CD14-positive monocyte (primary cell): ENCODE data around the gene TP73. TPM values are rescaled to one million over a fixed set of nuclear protein-coding genes. Genes with fewer than 3 reads are reported as not detected.
A peak's percentile ranks its signal among the peaks of the same experiment; 100 is the strongest.
"Not testable (repeated sequence)": the region's sequence is repeated elsewhere in the genome, so short reads cannot be mapped to it uniquely, and the experiment has no call there.

ENCODE experiments used
- DNase-seq, 3 donors: peaks; one replicate each; pipeline ENCODE4 v3.0.0-alpha.2; 2011 to 2022
- H2AFZ ChIP-seq: 2 replicates; pipeline ENCODE4 v1.6.0; 2012; ENCODE audit warnings: mild to moderate bottlenecking, low read depth, low read length, inconsistent platforms; ENCODE audit not compliant: insufficient read depth, poor library complexity, severe bottlenecking
- H3K27ac ChIP-seq, 2 donors: 1 replicate in 1 of 2; 2 replicates in 1 of 2; pipeline ENCODE4 v1.5.1; 2012 to 2013; ENCODE audit warnings: low read length in 2 of 2, control low read depth in 1 of 2, inconsistent platforms in 1 of 2, low read depth in 1 of 2, mild to moderate bottlenecking in 1 of 2
- H3K27me3 ChIP-seq, 2 donors: one replicate each; pipeline versions ENCODE4 v1.6.0 to v1.6.1; 2011 to 2013; ENCODE audit warnings: low read length in 2 of 2; ENCODE audit not compliant: control insufficient read depth in 2 of 2, insufficient read depth in 2 of 2
- H3K36me3 ChIP-seq, 2 donors: replicated peaks in 1 of 2; 1 replicate in 1 of 2; 2 replicates in 1 of 2; pipeline versions ENCODE4 v1.5.1 to v1.6.1; 2012 to 2013; ENCODE audit warnings: low read length in 2 of 2, control low read depth in 1 of 2, inconsistent platforms in 1 of 2, mild to moderate bottlenecking in 1 of 2; ENCODE audit not compliant: insufficient read depth in 2 of 2, control insufficient read depth in 1 of 2
- H3K4me1 ChIP-seq, 2 donors: 1 replicate in 1 of 2; 2 replicates in 1 of 2; pipeline versions ENCODE4 v1.5.1 to v1.6.1; 2012 to 2013; ENCODE audit warnings: low read length in 2 of 2, control low read depth in 1 of 2, inconsistent platforms in 1 of 2, mild to moderate bottlenecking in 1 of 2, moderate library complexity in 1 of 2; ENCODE audit not compliant: insufficient read depth in 2 of 2, control insufficient read depth in 1 of 2
- H3K4me2 ChIP-seq: replicated peaks from 2 replicates; pipeline ENCODE3; 2012; ENCODE audit warnings: low read length, moderate library complexity, mild to moderate bottlenecking; ENCODE audit not compliant: poor library complexity, severe bottlenecking; ENCODE audit errors: extremely low read depth
- H3K4me3 ChIP-seq, 3 experiments: fragments of 200-600 bp in 1 of 3; sonication (generic) in 1 of 3; replicated peaks in 1 of 3; 1 replicate in 2 of 3; 2 replicates in 1 of 3; pipeline ENCODE4 v1.5.1; 2011 to 2013; ENCODE audit warnings: low read length in 3 of 3, mild to moderate bottlenecking in 3 of 3, control low read depth in 2 of 3, low read depth in 2 of 3, inconsistent platforms in 1 of 3, moderate library complexity in 1 of 3
- H3K79me2 ChIP-seq: 2 replicates; pipeline ENCODE4 v1.6.0; 2012; ENCODE audit warnings: mild to moderate bottlenecking, control low read depth, inconsistent platforms, low read length, moderate library complexity; ENCODE audit not compliant: insufficient read depth
- H3K9ac ChIP-seq: 2 replicates; pipeline ENCODE4 v1.6.0; 2017; ENCODE audit warnings: low read length, mild to moderate bottlenecking; ENCODE audit not compliant: insufficient read depth, poor library complexity, severe bottlenecking
- H3K9me3 ChIP-seq, 2 donors: replicated peaks in 1 of 2; 1 replicate in 1 of 2; 2 replicates in 1 of 2; pipeline versions ENCODE4 v1.5.1 to v1.6.1; 2012 to 2013; ENCODE audit warnings: low read length in 2 of 2, control low read depth in 1 of 2; ENCODE audit not compliant: control insufficient read depth in 1 of 2, insufficient read depth in 1 of 2
- H4K20me1 ChIP-seq: 2 replicates; pipeline ENCODE4 v1.6.0; 2012; ENCODE audit warnings: mild to moderate bottlenecking, low read length, control low read depth, moderate library complexity; ENCODE audit not compliant: insufficient read depth
- H3K27ac Mint-ChIP-seq, 7 donors: one replicate each; pipeline ENCODE4 v1.8.0; 2020; ENCODE audit warnings: mild to moderate bottlenecking in 7 of 7, mixed read lengths in 7 of 7, moderate library complexity in 6 of 7, inconsistent platforms in 2 of 7
- H3K27me3 Mint-ChIP-seq, 3 donors: one replicate each; pipeline ENCODE4 v1.8.0; 2021 to 2022; ENCODE audit warnings: low read depth in 3 of 3, mild to moderate bottlenecking in 3 of 3, mixed read lengths in 3 of 3, moderate library complexity in 3 of 3, inconsistent platforms in 1 of 3
- H3K36me3 Mint-ChIP-seq, 2 donors: one replicate each; pipeline ENCODE4 v1.8.0; 2020; ENCODE audit warnings: mixed read lengths in 2 of 2, inconsistent platforms in 1 of 2, mild to moderate bottlenecking in 1 of 2
- H3K4me1 Mint-ChIP-seq: one replicate; pipeline ENCODE4 v1.8.0; 2020; ENCODE audit warnings: mild to moderate bottlenecking, mixed read lengths
- H3K4me3 Mint-ChIP-seq, 2 donors: one replicate each; pipeline ENCODE4 v1.8.0; 2020; ENCODE audit warnings: mild to moderate bottlenecking in 2 of 2, mixed read lengths in 2 of 2, moderate library complexity in 1 of 2
- H3K9me3 Mint-ChIP-seq, 7 donors: one replicate each; pipeline ENCODE4 v1.8.0; 2020 to 2022; ENCODE audit warnings: mixed read lengths in 7 of 7, mild to moderate bottlenecking in 6 of 7, moderate library complexity in 6 of 7, inconsistent platforms in 2 of 7
- WGBS: methylation state at CpG from one replicate; pipeline ENCODE4 v1.1.5; 2013; ENCODE audit warnings: missing lambda C conversion rate; ENCODE audit not compliant: insufficient coverage; 5-methylcytosine and 5-hydroxymethylcytosine counted together
- intact Hi-C, 2 donors: fragments of 100-400 bp; cut with micrococcal nuclease; formaldehyde crosslinking; loops; one replicate each; pipeline versions ENCODE4 v1.15.0 to v1.15.1; 2023
- polyA plus RNA-seq, 3 donors: library from polyadenylated mRNA; depleted of rRNA in 1 of 3; unstranded in 2 of 3; stranded (reverse) in 1 of 3; fragments of 300-500 nt in 2 of 3; fragments of >200 nt in 1 of 3; fragmentation: Illumina TruSeq in 2 of 3; gene quantifications; 1 replicate in 2 of 3; 2 replicates in 1 of 3; pipeline ENCODE4 v1.2.3, GENCODE V29; 2012 to 2021
- TF ChIP-seq, protein P1 (sequence below): fragments of 200-600 bp; IDR thresholded peaks from one replicate; pipeline ENCODE4 v1.8.0; 2022; ENCODE audit warnings: antibody characterized with exemption, mild to moderate bottlenecking

The TP73 gene
- polyA plus RNA-seq, 3 donors: 0.21 to 0.42 TPM; not detected in 1

DNA sequence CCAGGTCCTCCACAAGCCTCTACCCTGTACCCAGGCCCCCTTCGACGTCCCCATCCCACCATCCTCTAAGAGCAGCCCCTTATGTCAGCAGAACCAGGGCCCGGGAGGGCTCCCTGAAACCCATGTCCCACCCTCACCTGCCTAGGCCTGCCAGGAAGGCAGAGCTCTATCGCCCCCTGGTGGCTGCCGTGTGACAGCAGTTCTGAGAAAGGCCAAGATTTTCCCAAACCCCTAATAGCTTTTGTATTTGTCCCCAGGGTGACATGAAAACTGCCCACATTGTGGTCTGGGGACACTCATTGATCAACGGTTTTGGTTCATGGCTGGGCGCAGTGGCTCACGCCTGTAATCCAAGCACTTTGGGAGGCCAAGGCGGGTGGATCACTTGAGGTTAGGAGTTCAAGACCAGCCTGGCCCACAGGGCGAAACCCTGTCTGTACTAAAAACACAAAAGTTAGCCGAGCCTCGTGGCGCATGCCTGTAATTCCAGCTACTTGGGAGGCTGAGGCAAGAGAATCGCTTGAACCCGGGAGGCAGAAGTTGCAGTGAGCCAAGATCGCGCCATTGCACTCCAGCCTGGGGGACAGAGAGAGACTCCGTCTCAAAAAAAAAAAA is 72.2 kb downstream of the TP73 start:
- H3K27me3 ChIP-seq, H3K79me2 ChIP-seq, H3K9me3 ChIP-seq, H3K4me3 Mint-ChIP-seq, H3K4me1 Mint-ChIP-seq, H3K4me1 ChIP-seq, H3K27ac ChIP-seq, H3K9ac ChIP-seq, H3K27me3 Mint-ChIP-seq, H3K9me3 Mint-ChIP-seq, H3K27ac Mint-ChIP-seq, H3K4me3 ChIP-seq, H4K20me1 ChIP-seq, H2AFZ ChIP-seq, H3K36me3 Mint-ChIP-seq, H3K4me2 ChIP-seq, H3K36me3 ChIP-seq: not testable (repeated sequence)
- DNase-seq: peak; percentile 43 to 60 (median 59)
- intact Hi-C loops: loop anchor here in 1 of 2 donors (10.0 kb wide), 2 partner anchors 160 to 230 kb away; no protein-coding TSS in a partner anchor
- WGBS: 46% methylated on average over 18 of the region's 18 CpGs
- TF ChIP-seq, protein P1, sequence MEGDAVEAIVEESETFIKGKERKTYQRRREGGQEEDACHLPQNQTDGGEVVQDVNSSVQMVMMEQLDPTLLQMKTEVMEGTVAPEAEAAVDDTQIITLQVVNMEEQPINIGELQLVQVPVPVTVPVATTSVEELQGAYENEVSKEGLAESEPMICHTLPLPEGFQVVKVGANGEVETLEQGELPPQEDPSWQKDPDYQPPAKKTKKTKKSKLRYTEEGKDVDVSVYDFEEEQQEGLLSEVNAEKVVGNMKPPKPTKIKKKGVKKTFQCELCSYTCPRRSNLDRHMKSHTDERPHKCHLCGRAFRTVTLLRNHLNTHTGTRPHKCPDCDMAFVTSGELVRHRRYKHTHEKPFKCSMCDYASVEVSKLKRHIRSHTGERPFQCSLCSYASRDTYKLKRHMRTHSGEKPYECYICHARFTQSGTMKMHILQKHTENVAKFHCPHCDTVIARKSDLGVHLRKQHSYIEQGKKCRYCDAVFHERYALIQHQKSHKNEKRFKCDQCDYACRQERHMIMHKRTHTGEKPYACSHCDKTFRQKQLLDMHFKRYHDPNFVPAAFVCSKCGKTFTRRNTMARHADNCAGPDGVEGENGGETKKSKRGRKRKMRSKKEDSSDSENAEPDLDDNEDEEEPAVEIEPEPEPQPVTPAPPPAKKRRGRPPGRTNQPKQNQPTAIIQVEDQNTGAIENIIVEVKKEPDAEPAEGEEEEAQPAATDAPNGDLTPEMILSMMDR: peak; percentile 89

DNA sequence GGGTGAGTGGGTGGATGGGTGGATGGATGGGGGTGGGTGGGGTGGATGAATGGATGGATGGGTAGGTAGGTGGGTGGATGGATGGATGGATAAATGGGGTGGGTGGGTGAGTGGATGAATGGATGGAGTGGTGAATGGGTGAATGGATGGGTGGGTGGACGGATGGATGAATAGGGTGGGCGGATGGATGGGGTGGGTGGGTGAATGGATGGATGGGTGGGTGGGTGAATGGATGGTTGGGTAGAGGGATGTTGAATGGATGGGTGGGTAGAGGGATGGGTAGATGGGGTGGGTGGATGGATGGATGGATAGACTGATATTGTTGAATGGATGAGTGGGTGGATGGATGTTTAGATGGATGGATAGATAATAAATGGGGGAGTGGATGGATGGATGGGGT is 73.0 kb downstream of the TP73 start:
- Histone ChIP-seq H3K9me3 (no peaks in the 10 kb centered on the region), H3K9ac (no peak overlapping the region), H2AFZ (no peak overlapping the region), H4K20me1 (no peaks in the 10 kb centered on the region), H3K27me3 (no peaks in the 10 kb centered on the region), H3K4me2 (no peak overlapping the region), H3K4me3 (no peak overlapping the region), H3K79me2 (no peaks in the 10 kb centered on the region), H3K27ac (no peak overlapping the region), H3K36me3 (no peaks in the 10 kb centered on the region), H3K4me1 (peaks cover under 1 to 1% of the 10 kb centered on the region in 2 donors)
- intact Hi-C loops: loop anchor here in 1 of 2 donors (10.0 kb wide), 2 partner anchors 161 to 231 kb away; no protein-coding TSS in a partner anchor
- Mint-ChIP-seq H3K4me1 (no peaks in the 10 kb centered on the region), H3K4me3 (no peak overlapping the region), H3K9me3 (no peaks in the 10 kb centered on the region), H3K36me3 (no peaks in the 10 kb centered on the region), H3K27ac (no peak overlapping the region), H3K27me3 (peaks cover 4 to 7% (median 5%) of the 10 kb centered on the region in 3 donors)
- DNase-seq: no peak
- WGBS: 100% methylated on average over 2 of the region's 2 CpGs
- TF ChIP-seq, protein P1: no peak
